IMR-90 (cell line): Measurements from ENCODE around the gene TPI1. TPM values are rescaled to one million over a fixed set of nuclear protein-coding genes. Genes with fewer than 3 reads are reported as not detected.

Experiments used
- ATAC-seq: fragments of 200-7000 bp; cut with Tn5 transposase; 2 replicates; pipeline ENCODE4 v1.9.1; 2020; ENCODE audit warnings: low read depth, mild to moderate bottlenecking, moderate library complexity
- BruUV-seq: library from RNA; stranded (reverse); fragments of 400-500 nt; replicated peaks from 2 replicates; lab custom pipeline; 2021; lab: Mats Ljungman, UMichigan
- CTCF ChIA-PET: fragments of 300-600 bp; formaldehyde crosslinking; extraction: SDS; loops from one replicate; lab custom pipeline; 2021; ENCODE audit warnings: antibody characterized with exemption; lab: Yijun Ruan, JAX
- POLR2A ChIA-PET: fragments of 300-600 bp; sonication (Branson Sonifier 250); formaldehyde crosslinking; loops from one replicate; lab custom pipeline; 2022; ENCODE audit warnings: antibody characterized with exemption; ENCODE audit not compliant: unreplicated experiment; lab: Charles Lee
- DNase-seq: peaks from one replicate; pipeline ENCODE4 v3.0.0; 2013
- H2AFZ ChIP-seq: replicated peaks from 2 replicates; pipeline ENCODE3; 2013; ENCODE audit warnings: low read length, mild to moderate bottlenecking; ENCODE audit not compliant: poor library complexity
- H2AK5ac ChIP-seq: 2 replicates; pipeline ENCODE4 v1.6.1; 2013; ENCODE audit warnings: low read depth, low read length, inconsistent platforms
- H2AK9ac ChIP-seq: replicated peaks from 2 replicates; pipeline ENCODE3; 2013; ENCODE audit warnings: mild to moderate bottlenecking, low read depth, low read length, moderate library complexity; ENCODE audit not compliant: poor library complexity
- H2BK120ac ChIP-seq: 2 replicates; pipeline ENCODE4 v1.6.1; 2013; ENCODE audit warnings: low read depth, low read length, inconsistent platforms
- H2BK15ac ChIP-seq: 3 replicates; pipeline ENCODE4 v1.6.1; 2013; ENCODE audit warnings: low read depth, low read length, inconsistent platforms
- H2BK20ac ChIP-seq: 2 replicates; pipeline ENCODE4 v1.6.1; 2013; ENCODE audit warnings: low read depth, mild to moderate bottlenecking, inconsistent platforms, low read length, moderate library complexity
- H2BK5ac ChIP-seq: 2 replicates; pipeline ENCODE4 v1.6.1; 2013; ENCODE audit warnings: mild to moderate bottlenecking, low read depth, low read length, inconsistent platforms; ENCODE audit not compliant: poor library complexity, severe bottlenecking
- H3K14ac ChIP-seq: replicated peaks from 2 replicates; pipeline ENCODE4 v1.6.1; 2013; ENCODE audit warnings: low read depth, low read length, inconsistent platforms
- H3K18ac ChIP-seq: 2 replicates; pipeline ENCODE4 v1.6.1; 2013; ENCODE audit warnings: low read depth, low read length, control low read depth
- H3K23ac ChIP-seq: 2 replicates; pipeline ENCODE4 v1.6.1; 2013; ENCODE audit warnings: low read depth, low read length, inconsistent platforms
- H3K27ac ChIP-seq: 2 replicates; pipeline ENCODE4 v1.5.1; 2013; ENCODE audit warnings: mild to moderate bottlenecking, control low read depth, low read length; ENCODE audit not compliant: insufficient read depth
- H3K27me3 ChIP-seq: 2 replicates; pipeline ENCODE4 v1.6.1; 2013; ENCODE audit warnings: low read length; ENCODE audit not compliant: control insufficient read depth, insufficient read depth
- H3K36me3 ChIP-seq: 2 replicates; pipeline ENCODE4 v1.6.1; 2013; ENCODE audit warnings: low read length, mixed read lengths; ENCODE audit not compliant: control insufficient read depth, insufficient read depth
- H3K4ac ChIP-seq: 2 replicates; pipeline ENCODE4 v1.6.1; 2013; ENCODE audit warnings: low read depth, low read length, inconsistent platforms
- H3K4me1 ChIP-seq: 2 replicates; pipeline ENCODE4 v1.6.1; 2013; ENCODE audit warnings: low read length, mixed read lengths; ENCODE audit not compliant: control insufficient read depth, insufficient read depth
- H3K4me2 ChIP-seq: 2 replicates; pipeline ENCODE4 v1.6.1; 2013; ENCODE audit warnings: low read depth, mild to moderate bottlenecking, control low read depth, low read length, moderate library complexity
- H3K4me3 ChIP-seq: 2 replicates; pipeline ENCODE4 v1.5.1; 2013; ENCODE audit warnings: low read depth, mild to moderate bottlenecking, control low read depth, low read length, moderate library complexity; ENCODE audit not compliant: insufficient read depth
- H3K56ac ChIP-seq: 2 replicates; pipeline ENCODE4 v1.6.1; 2013; ENCODE audit warnings: low read length, inconsistent platforms; ENCODE audit not compliant: insufficient read depth; ENCODE audit errors: extremely low read depth
- H3K79me1 ChIP-seq, 2 experiments: 2 replicates each; pipeline ENCODE4 v1.6.1; 2013; ENCODE audit warnings: low read length in 2 of 2, inconsistent platforms in 1 of 2, low read depth in 1 of 2
- H3K9ac ChIP-seq: 2 replicates; pipeline ENCODE4 v1.6.1; 2013; ENCODE audit warnings: low read depth, low read length, control low read depth
- H3K9me1 ChIP-seq: 2 replicates; pipeline ENCODE4 v1.6.1; 2013; ENCODE audit warnings: low read length, inconsistent platforms; ENCODE audit not compliant: insufficient read depth
- H3K9me3 ChIP-seq: 2 replicates; pipeline ENCODE4 v1.6.1; 2013; ENCODE audit warnings: low read length; ENCODE audit not compliant: control insufficient read depth, insufficient read depth
- H4K20me1 ChIP-seq: 2 replicates; pipeline ENCODE4 v1.6.1; 2013; ENCODE audit warnings: low read length, inconsistent platforms; ENCODE audit not compliant: insufficient read depth
- H4K5ac ChIP-seq: 2 replicates; pipeline ENCODE4 v1.6.1; 2013; ENCODE audit warnings: mild to moderate bottlenecking, low read depth, low read length, control low read depth
- H4K8ac ChIP-seq, 2 experiments: 2 replicates each; pipeline ENCODE4 v1.6.1; 2013; ENCODE audit warnings: low read depth in 2 of 2, low read length in 2 of 2, control low read depth in 1 of 2, inconsistent platforms in 1 of 2
- H4K91ac ChIP-seq: 2 replicates; pipeline ENCODE4 v1.6.1; 2013; ENCODE audit warnings: low read depth, low read length, inconsistent platforms; ENCODE audit not compliant: insufficient read depth
- BHLHE40 ChIP-seq: fragments of 150-350 bp; IDR thresholded peaks from 2 replicates; pipeline ENCODE4 v1.6.1; 2016; ENCODE audit warnings: mild to moderate bottlenecking, low read depth, low read length
- CEBPB ChIP-seq: IDR thresholded peaks from 2 replicates; pipeline ENCODE4 v1.6.1; 2012; ENCODE audit warnings: low read depth, low read length, improper control_type of control experiment
- CHD1 ChIP-seq: IDR thresholded peaks from 2 replicates; pipeline ENCODE4 v1.6.1; 2012; ENCODE audit warnings: low read depth, low read length, improper control_type of control experiment
- FOS ChIP-seq: fragments of 150-350 bp; IDR thresholded peaks from 2 replicates; pipeline ENCODE4 v1.6.1; 2016; ENCODE audit warnings: low read depth, low read length
- MAFK ChIP-seq: IDR thresholded peaks from 2 replicates; pipeline ENCODE4 v1.6.1; 2012; ENCODE audit warnings: low read depth, low read length, improper control_type of control experiment
- MXI1 ChIP-seq: IDR thresholded peaks from 2 replicates; pipeline ENCODE4 v1.6.1; 2012; ENCODE audit warnings: low read depth, mild to moderate bottlenecking, low read length, moderate library complexity, borderline replicate concordance
- NFE2L2 ChIP-seq: fragments of 150-350 bp; IDR thresholded peaks from 2 replicates; pipeline ENCODE4 v1.6.1; 2016; ENCODE audit warnings: low read depth, mild to moderate bottlenecking, low read length
- POLR2A ChIP-seq: IDR thresholded peaks from 2 replicates; pipeline ENCODE4 v1.6.1; 2012; ENCODE audit warnings: mild to moderate bottlenecking, low read depth, low read length
- RAD21 ChIP-seq: IDR thresholded peaks from 2 replicates; pipeline ENCODE4 v1.6.1; 2012; ENCODE audit warnings: low read length, improper control_type of control experiment
- RCOR1 ChIP-seq: IDR thresholded peaks from 2 replicates; pipeline ENCODE4 v1.6.1; 2012; ENCODE audit warnings: mild to moderate bottlenecking, low read length, improper control_type of control experiment; ENCODE audit not compliant: insufficient replicate concordance
- RFX5 ChIP-seq: IDR thresholded peaks from 2 replicates; pipeline ENCODE4 v1.8.0; 2012; ENCODE audit warnings: low read depth, mild to moderate bottlenecking, low read length, moderate library complexity
- SMC3 ChIP-seq: fragments of 150-350 bp; IDR thresholded peaks from 2 replicates; pipeline ENCODE4 v1.6.1; 2016; ENCODE audit warnings: low read depth, mild to moderate bottlenecking, antibody characterized with exemption, low read length, moderate library complexity
- WGBS, 2 experiments: methylation state at CpG; one replicate each; pipeline versions ENCODE4 v1.1.5 to v1.1.7; 2013; ENCODE audit warnings: missing lambda C conversion rate in 2 of 2; ENCODE audit not compliant: insufficient read length in 1 of 2; ENCODE audit errors: extremely low coverage in 2 of 2; 5-methylcytosine and 5-hydroxymethylcytosine counted together
- dilution Hi-C: fragments of 300-500 bp; cut with HindIII; formaldehyde crosslinking; loops from one replicate; pipeline ENCODE4 v1.14.3; 2018; ENCODE audit warnings: low sequenced_read_pairs; ENCODE audit not compliant: unreplicated experiment
- in situ Hi-C: fragments of 300-500 bp; cut with MboI; formaldehyde crosslinking; loops from 3 replicates; pipeline ENCODE4 v1.14.3; 2019; ENCODE audit warnings: low sequenced_read_pairs, inconsistent platforms, mixed read lengths
- intact Hi-C: fragments of 100-400 bp; cut with micrococcal nuclease; formaldehyde crosslinking; loops from 2 replicates; pipeline ENCODE4 v1.10.0; 2022
- polyA plus RNA-seq, 3 experiments: library from polyadenylated mRNA; depleted of rRNA; stranded (reverse); fragments of >200 nt; gene quantifications; 2 replicates each; pipeline ENCODE4 v1.2.3, GENCODE V29; 2012; ENCODE audit warnings: low replicate concordance in 1 of 3
- total RNA-seq: library from RNA; depleted of rRNA; stranded (reverse); fragments of >200 nt; gene quantifications from 2 replicates; pipeline ENCODE4 v1.2.3, GENCODE V29; 2012
- TF ChIP-seq, protein P1 (sequence below): conservative IDR thresholded peaks from 2 replicates; pipeline ENCODE4 v1.5.1; 2012; ENCODE audit warnings: mild to moderate bottlenecking, low read depth, low read length, improper control_type of control experiment
- TF ChIP-seq, protein P2 (sequence below): fragments of 150-350 bp; IDR thresholded peaks from 2 replicates; pipeline ENCODE4 v1.6.1; 2016; ENCODE audit warnings: low read depth, mild to moderate bottlenecking, low read length, moderate library complexity, borderline replicate concordance
- TF ChIP-seq, protein P3 (sequence below): fragments of 150-350 bp; IDR thresholded peaks from 2 replicates; pipeline ENCODE4 v1.6.1; 2017; ENCODE audit warnings: mild to moderate bottlenecking, antibody characterized with exemption, low read length, low read depth

TPI1 gene
- total and polyA plus RNA-seq, 2 of the 4 experiments (the other 2 are of a cell fraction), result 1,995 to 2,176 TPM

DNA sequence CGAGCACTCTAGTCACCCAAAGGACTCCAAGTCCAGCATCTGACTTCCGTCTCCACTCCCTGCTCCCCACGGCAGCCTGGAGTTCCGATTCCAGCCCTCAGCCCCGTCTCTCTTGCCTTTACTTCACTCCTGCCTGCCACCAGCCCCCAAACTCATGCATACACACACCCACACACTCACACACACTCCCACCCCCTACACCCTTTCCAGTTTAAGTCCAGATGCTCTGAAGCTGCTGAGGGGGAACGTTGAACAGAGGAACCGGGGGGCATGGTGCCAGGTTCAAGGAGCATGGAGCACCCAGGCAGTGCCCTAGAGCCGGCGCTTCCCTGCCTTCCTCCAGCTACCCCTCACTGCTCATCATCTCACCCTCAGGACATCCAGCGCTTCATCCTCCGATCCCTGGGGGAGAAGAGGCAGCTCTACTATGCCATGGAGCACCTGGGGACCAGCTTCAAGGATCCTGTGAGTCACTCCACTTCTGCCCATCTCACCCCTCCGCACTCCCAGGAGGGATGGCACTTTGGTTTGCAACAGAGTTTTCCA, 35.8 kb upstream of the TPI1 start:
- Histone ChIP-seq H2BK120ac (no peak overlapping the region), H2BK15ac (no peak overlapping the region), H3K27ac (no peak overlapping the region), H3K4me1 (peaks cover 10% of the 10 kb centered on the region), H2AFZ (no peak overlapping the region), H3K23ac (no peak overlapping the region; the same call in 1 of the 2 replicates), H4K8ac (no peak overlapping the region), H3K4me2 (no peak overlapping the region), H3K79me1 (peaks cover 17 to 64% of the 10 kb centered on the region in 2 experiments), H4K5ac (no peak overlapping the region), H4K91ac (no peak overlapping the region), H3K9ac (no peak overlapping the region), H3K56ac (no peak overlapping the region), H3K27me3 (no peaks in the 10 kb centered on the region), H3K18ac (no peak overlapping the region), H2BK5ac (no peak overlapping the region), H3K9me1 (peaks cover 6% of the 10 kb centered on the region; the same call in 1 of the 2 replicates), H3K4ac (no peak overlapping the region), H2AK9ac (no peak overlapping the region), H3K36me3 (peaks cover 39% of the 10 kb centered on the region), H3K14ac (no peak overlapping the region), H4K20me1 (peaks cover 12% of the 10 kb centered on the region), H2BK20ac (no peak overlapping the region), H3K4me3 (no peak overlapping the region), H2AK5ac (no peak overlapping the region), H3K9me3 (no peaks in the 10 kb centered on the region)
- intact Hi-C loops, result no loop called here
- TF ChIP-seq, protein P1, sequence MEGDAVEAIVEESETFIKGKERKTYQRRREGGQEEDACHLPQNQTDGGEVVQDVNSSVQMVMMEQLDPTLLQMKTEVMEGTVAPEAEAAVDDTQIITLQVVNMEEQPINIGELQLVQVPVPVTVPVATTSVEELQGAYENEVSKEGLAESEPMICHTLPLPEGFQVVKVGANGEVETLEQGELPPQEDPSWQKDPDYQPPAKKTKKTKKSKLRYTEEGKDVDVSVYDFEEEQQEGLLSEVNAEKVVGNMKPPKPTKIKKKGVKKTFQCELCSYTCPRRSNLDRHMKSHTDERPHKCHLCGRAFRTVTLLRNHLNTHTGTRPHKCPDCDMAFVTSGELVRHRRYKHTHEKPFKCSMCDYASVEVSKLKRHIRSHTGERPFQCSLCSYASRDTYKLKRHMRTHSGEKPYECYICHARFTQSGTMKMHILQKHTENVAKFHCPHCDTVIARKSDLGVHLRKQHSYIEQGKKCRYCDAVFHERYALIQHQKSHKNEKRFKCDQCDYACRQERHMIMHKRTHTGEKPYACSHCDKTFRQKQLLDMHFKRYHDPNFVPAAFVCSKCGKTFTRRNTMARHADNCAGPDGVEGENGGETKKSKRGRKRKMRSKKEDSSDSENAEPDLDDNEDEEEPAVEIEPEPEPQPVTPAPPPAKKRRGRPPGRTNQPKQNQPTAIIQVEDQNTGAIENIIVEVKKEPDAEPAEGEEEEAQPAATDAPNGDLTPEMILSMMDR, result no peak
- TF ChIP-seq MAFK (no peak), NFE2L2 (no peak), RAD21 (no peak), SMC3 (no peak), BHLHE40 (no peak), CHD1 (no peak), MXI1 (no peak), RFX5 (no peak), CEBPB (no peak), RCOR1 (no peak), FOS (no peak), POLR2A (no peak)
- TF ChIP-seq, protein P2, sequence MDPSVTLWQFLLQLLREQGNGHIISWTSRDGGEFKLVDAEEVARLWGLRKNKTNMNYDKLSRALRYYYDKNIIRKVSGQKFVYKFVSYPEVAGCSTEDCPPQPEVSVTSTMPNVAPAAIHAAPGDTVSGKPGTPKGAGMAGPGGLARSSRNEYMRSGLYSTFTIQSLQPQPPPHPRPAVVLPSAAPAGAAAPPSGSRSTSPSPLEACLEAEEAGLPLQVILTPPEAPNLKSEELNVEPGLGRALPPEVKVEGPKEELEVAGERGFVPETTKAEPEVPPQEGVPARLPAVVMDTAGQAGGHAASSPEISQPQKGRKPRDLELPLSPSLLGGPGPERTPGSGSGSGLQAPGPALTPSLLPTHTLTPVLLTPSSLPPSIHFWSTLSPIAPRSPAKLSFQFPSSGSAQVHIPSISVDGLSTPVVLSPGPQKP, result no peak
- TF ChIP-seq, protein P3, sequence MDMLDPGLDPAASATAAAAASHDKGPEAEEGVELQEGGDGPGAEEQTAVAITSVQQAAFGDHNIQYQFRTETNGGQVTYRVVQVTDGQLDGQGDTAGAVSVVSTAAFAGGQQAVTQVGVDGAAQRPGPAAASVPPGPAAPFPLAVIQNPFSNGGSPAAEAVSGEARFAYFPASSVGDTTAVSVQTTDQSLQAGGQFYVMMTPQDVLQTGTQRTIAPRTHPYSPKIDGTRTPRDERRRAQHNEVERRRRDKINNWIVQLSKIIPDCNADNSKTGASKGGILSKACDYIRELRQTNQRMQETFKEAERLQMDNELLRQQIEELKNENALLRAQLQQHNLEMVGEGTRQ, result no peak
- dilution Hi-C loops, result no loop called here
- POLR2A ChIA-PET, result no interaction called here
- BruUV-seq, result no TSS peak
- no peak for DNase-seq
- in situ Hi-C loops, result no loop called here
- no peak for ATAC-seq
- 88% methylated on average over 5 of the region's 12 CpGs; no CpG with 5 or more reads in 1 of the 2 experiments for WGBS, 2 experiments
- CTCF ChIA-PET, result no interaction called here
